ENCODE data around the gene BRAP.
"Not testable (repeated sequence)": the region's sequence is repeated elsewhere in the genome, so short reads cannot be mapped to it uniquely, and the experiment has no call there.

The BRAP gene

GRCh38 chr12:111599453-111600204 is 86.1 kb downstream of the BRAP start:
- H3K4me3 ChIP-seq (replicated peaks in 1 of 2; ENCODE audit: low read depth in 2 of 2, low read length in 2 of 2): peak overlapping the region; percentile 62 to 88
- peak; percentile 94 to 98 for DNase-seq (ENCODE audit: low read depth in 2 of 2)
- TF ChIP-seq CTCF (IDR thresholded peaks at IDR 0.05; ENCODE audit: low read depth, low read length): no peak

GRCh38 chr12:111598637-111599452 is 86.9 kb downstream of the BRAP start, which contains the start of gene ATXN2:
Gene ATXN2 (minus strand): TSS chr12:111599315. CDS start chr12:111599034, 281 bp downstream.
- peak in 1 of 2 donors; percentile 80 for DNase-seq (ENCODE audit: low read depth in 2 of 2)
- TF ChIP-seq CTCF (IDR thresholded peaks at IDR 0.05; ENCODE audit: low read depth, low read length): no peak
- peak within 1 kb of the TSS; percentile 81 to 88 for H3K4me3 ChIP-seq (replicated peaks in 1 of 2; ENCODE audit: low read depth in 2 of 2, low read length in 2 of 2)

- TF ChIP-seq CTCF (IDR thresholded peaks at IDR 0.05; ENCODE audit: low read depth, low read length): no peak
- peak overlapping the region; percentile 81 to 88 for H3K4me3 ChIP-seq (replicated peaks in 1 of 2; ENCODE audit: low read depth in 2 of 2, low read length in 2 of 2)
- DNase-seq (ENCODE audit: low read depth in 2 of 2): peak; percentile 26 to 55
Measured at GRCh38 chr12:111597831-111598636, 87.7 kb downstream of the BRAP start.

- no peak for TF ChIP-seq CTCF (IDR thresholded peaks at IDR 0.05; ENCODE audit: low read depth, low read length)
- peak; percentile 67 to 71 for DNase-seq (ENCODE audit: low read depth in 2 of 2)
- peak overlapping the region; percentile 81 to 88 for H3K4me3 ChIP-seq (replicated peaks in 1 of 2; ENCODE audit: low read depth in 2 of 2, low read length in 2 of 2)
Measured at GRCh38 chr12:111596985-111597830, 88.5 kb downstream of the BRAP start.

- H3K4me3 ChIP-seq (replicated peaks in 1 of 2; ENCODE audit: low read depth in 2 of 2, low read length in 2 of 2); DNase-seq (ENCODE audit: low read depth in 2 of 2): not testable (repeated sequence)
Measured at GRCh38 chr12:111595341-111595835, 90.4 kb downstream of the BRAP start.
